DMS 273 (cell line): ENCODE results near the gene CCL22.
"Not testable (repeated sequence)": the region's sequence is repeated elsewhere in the genome, so short reads cannot be mapped to it uniquely, and the experiment has no call there.

ENCODE experiments used
- DNase-seq: peaks from one replicate; lab custom pipeline; 2025; ENCODE audit not compliant: unreplicated experiment; lab: John Stamatoyannopoulos, UW

The CCL22 gene, protein sequence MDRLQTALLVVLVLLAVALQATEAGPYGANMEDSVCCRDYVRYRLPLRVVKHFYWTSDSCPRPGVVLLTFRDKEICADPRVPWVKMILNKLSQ

DNA sequence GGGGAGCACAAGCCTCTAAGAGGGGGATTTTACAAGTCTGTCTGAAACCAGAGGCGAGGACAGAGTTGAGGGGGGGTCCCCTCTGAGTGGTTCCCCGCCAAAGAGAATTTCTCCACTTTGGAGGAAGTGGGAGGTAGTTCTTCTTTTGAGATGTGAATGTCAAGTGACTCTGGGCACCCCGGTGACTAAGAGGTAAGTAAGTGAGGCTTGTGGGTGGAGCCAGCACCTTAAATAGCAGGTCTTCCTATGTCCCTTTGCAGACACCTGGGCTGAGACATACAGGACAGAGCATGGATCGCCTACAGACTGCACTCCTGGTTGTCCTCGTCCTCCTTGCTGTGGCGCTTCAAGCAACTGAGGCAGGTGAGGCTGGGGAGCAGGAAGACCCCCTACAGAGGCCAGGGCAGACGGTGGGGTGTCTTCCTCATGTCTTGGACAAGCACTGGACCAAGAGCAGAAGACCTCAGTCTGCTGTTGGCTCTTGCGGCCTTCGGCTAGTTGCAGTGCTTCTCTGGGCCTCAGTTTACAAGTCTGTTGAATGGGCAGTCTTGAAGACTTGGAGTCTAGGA lies at the start of gene CCL22:
Gene CCL22 (plus strand): TSS at position 257 of the 569 bp plus-strand sequence. CDS start 34 bp downstream, at position 291.
- DNase-seq = no peak

GRCh38 chr16:57310801-57311200 lies 47.8 kb upstream of the CCL22 start:
- no peak for DNase-seq

DNA sequence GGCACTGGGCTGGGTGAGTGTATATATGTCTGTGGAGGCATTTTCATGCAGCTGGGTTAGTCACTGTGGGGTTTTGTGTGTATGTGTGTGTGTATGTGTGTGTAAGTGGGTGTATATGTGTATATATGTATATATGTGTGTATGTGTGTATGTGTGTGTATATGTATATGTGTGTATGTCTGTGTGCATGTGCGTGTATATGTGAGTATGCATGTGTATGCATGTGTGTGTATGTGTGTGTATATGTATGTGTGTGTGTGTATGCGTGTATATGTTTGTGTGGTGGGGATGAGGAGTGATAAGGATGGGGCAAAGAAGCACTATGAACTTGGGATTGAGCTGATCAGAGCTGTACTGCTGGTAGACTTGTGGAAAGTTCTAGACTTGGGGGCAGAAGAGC lies 45.1 kb upstream of the CCL22 start:
- no peak for DNase-seq

DNA sequence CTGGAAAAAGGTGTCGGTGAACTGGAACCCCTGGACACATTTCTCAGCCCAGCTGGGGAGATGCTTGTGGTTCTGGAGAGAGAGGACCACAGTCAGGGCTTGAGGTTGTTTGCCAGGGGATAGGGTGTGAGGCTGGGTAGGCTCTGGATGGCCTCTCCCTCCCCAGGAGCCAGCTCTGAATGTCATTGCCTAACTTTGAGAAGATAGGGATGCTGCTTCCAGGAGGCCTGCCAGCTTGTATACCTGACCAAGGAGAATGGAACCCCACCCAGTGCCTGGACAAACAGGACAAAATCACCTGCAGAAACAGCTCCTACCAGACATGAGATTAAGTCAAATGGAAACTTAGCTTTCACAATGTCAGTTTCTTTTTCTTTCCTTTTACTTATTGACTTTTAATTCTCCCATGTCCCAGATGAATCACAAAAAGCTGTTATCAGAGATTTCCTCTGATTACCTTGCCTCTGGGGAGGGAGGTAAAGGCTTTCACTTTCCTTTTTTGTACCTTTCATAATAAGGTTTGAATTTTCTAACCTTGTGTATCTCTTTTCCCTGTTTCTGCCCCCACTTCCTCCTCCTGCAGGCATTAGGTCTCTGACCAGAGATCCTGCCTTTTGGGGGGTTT lies 44.3 kb upstream of the CCL22 start:
- no peak for DNase-seq

DNA sequence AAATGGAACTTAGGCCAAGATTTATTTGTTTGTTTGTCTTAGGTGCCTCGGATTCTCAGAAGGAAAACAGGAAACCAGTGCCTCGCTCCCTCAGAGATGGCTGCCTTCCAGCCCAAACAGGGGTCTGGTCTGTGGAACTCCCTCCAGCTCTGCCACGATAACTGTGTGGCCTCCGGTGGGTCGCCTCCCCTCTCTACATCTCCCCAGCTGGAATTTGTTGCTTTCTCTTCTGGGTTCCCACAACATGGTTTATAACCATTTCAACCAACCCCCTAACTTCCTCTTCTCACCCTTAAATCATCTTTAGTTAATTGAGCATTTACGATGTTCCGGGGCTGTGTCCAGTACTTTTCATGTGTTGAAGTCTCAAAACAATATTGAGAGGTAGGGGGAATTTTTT lies 43.2 kb upstream of the CCL22 start:
- no peak for DNase-seq

GRCh38 chr16:57316390-57317017 lies 42.1 kb upstream of the CCL22 start:
- no peak for DNase-seq

GRCh38 chr16:57318240-57318970 lies 40.2 kb upstream of the CCL22 start:
- no peak for DNase-seq

GRCh38 chr16:57319646-57320045 lies 38.9 kb upstream of the CCL22 start:
- DNase-seq = no peak

- no peak for DNase-seq
These were observed 33.8 kb upstream of the CCL22 start for GRCh38 chr16:57324749-57325148.

- no peak for DNase-seq
These were observed 33.1 kb upstream of the CCL22 start for GRCh38 chr16:57325458-57325857.

- no peak for DNase-seq
These were observed 28.8 kb upstream of the CCL22 start for GRCh38 chr16:57329718-57330327.

- no peak for DNase-seq
These were observed 27.2 kb upstream of the CCL22 start for GRCh38 chr16:57331355-57331754.

DNA sequence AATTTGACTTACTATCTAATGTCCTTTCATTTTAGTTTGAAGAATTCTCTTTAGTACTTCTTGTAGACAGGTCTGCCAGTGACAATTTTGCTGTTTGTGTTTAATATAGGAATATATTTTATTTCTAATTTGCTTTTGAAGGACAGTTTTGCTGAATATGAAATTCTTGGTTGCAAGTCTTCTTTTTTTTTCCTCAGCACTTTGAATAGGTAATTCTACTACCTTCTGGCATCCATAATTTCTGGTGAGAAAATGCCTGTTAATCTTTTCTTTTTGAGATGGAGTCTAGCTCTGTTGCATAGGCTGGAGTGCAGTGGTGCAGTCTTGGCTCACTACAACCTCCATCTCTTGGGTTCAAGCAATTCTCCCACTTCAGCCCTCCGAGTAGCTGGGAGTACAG lies 25.2 kb upstream of the CCL22 start:
- DNase-seq = no peak

GRCh38 chr16:57335366-57335765 lies 23.2 kb upstream of the CCL22 start:
- no peak for DNase-seq

DNA sequence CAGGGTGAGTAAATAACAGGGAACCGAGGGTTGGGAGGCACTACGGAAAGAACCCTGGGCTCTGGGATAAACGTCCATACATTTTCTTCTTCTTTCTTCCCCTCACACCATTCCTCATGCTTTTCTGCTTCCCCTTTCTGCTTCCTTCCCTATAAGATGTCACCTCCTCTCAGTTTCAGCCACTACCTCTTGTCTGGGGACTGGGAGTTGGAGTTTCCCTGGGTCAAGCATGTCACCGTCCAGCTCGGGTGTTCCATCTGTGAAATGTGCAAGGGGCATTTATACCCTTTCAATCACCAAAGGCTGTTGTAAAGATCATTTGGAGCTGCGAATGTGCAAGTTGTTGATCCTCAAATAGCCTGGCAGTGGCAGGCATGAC lies 17.5 kb upstream of the CCL22 start:
- no peak for DNase-seq

DNA sequence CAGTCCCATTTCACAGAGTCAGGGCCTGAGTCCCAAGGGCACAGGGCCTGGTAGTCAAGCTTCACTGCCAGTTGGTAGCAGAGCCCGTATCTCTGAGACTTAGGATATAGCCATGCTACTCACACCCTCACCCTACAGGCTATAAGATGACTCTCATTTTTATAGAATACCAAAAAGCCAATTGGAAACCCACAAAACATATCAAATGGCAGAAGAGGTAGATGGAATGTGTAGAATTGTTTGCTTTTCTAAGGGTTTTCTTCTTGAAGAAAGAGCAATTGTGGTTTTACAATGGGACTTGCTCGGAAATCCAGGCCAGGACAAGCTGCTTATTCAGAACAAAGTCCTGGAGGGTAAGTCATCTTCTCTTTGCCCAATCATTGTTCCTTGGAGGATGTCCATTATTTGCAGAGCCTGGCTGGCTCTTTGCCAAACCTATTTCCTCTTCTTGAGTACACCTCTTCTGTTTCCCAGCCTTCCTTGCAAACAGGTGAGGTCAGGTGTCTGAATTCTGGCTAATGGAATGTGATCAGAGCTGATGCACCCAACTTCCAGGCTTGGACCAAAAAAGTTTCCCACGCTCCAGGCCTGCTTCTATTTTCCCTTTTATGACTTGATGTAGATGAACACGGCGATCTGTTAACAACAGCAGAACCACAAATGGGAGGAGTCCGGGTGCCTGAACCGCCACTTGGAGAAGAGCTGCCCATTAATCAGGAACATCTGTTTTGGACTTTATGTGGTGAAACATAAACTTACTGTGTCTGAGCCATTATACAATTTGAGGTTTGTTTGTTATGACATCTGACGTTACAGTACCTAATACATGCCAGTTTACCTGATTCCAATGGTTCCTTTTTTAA lies 16.9 kb upstream of the CCL22 start:
- DNase-seq = peak; percentile 21

GRCh38 chr16:57342606-57343005 lies 16.0 kb upstream of the CCL22 start:
- not testable (repeated sequence) for DNase-seq

DNA sequence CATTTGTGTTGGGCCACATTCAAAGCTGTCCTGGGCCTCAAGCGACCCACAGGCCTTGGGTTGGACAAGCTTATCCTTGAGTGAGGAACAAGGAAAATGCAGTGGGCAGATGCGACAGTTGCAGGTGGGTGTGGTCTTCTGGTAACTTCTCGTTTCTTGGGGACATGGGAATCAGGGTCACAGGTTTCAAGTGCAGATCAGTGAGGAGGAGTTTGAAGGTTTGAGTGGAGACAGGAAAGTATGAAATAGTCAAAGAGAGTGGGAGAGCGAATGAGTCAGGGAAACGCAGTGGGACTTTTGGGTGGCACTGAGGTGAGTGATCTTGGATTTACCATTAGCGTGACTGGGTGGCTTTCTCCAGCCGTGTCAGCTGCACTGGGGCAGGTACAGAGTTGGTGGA lies 15.4 kb upstream of the CCL22 start:
- no peak for DNase-seq

- DNase-seq = not testable (repeated sequence)
These were observed 14.5 kb upstream of the CCL22 start for GRCh38 chr16:57344094-57344493.

GRCh38 chr16:57345021-57345420 lies 13.6 kb upstream of the CCL22 start:
- DNase-seq = no peak
